Prostate gland (tissue), 2 donors: ENCODE measurements around the gene COMMD10.

Source experiments
- CTCF ChIP-seq, 4 experiments: fragments of 200-600 bp in 2 of 4; fragments of 450-650 bp in 2 of 4; sonication (generic) in 2 of 4; IDR thresholded peaks; 1 replicate in 3 of 4; 2 replicates in 1 of 4; pipeline ENCODE4 v1.5.1; 2016 to 2019; ENCODE audit warnings: antibody characterized with exemption in 4 of 4, mild to moderate bottlenecking in 2 of 4, moderate library complexity in 2 of 4
- POLR2A ChIP-seq: fragments of 450-650 bp; IDR thresholded peaks from one replicate; pipeline ENCODE4 v1.6.1; 2016; ENCODE audit warnings: antibody characterized with exemption, mild to moderate bottlenecking

- TF ChIP-seq CTCF (IDR thresholded peaks at IDR 0.05) (no peak), POLR2A (no peak)
Measured at GRCh38 chr5:116256717-116257116, 171.9 kb downstream of the COMMD10 start.
